ENCODE data around the gene PDGFB. TPM values are rescaled to one million over a fixed set of nuclear protein-coding genes. Genes with fewer than 3 reads are reported as not detected.

PDGFB gene
- total and polyA plus RNA-seq, 7 donors = 1.4 to 9.6 (median 5.5) TPM

DNA sequence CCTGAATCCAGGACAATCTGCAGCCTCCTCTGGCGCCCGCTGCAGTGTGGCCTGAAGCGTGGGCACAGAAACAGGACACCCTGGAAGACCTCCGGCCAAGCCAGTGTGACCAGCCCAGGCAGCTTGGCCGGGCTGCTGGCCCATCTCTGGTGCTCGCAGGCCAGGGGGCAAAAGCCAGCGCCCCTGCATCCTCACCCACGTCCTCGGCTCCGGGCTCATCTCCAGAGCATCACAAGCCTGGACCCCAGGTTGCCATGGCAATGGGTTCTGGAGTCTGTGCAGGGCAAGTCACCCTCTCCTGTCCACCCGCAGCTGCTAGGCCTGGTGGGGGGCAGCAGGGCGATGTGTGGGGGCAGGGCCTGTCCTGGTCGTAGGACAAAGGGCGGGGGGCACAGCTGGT, 9.3 kb upstream of the PDGFB start:
- DNase-seq = no peak
- intact Hi-C loops (cut with DNase I) = no loop called here
- H3K27me3 ChIP-seq = peaks cover 0 to 3% (median 3%) of the 10 kb centered on the region in 3 donors
- H3K27ac ChIP-seq = peak overlapping the region in 3 of 4 donors; percentile 36 to 72 (median 51)
- no peak for TF ChIP-seq POLR2AphosphoS5 (IDR thresholded peaks at IDR 0.05)
- TF ChIP-seq EP300 (IDR thresholded peaks at IDR 0.05) = no peak
- TF ChIP-seq POLR2A (IDR thresholded peaks at IDR 0.05) = no peak
- TF ChIP-seq, protein P1, sequence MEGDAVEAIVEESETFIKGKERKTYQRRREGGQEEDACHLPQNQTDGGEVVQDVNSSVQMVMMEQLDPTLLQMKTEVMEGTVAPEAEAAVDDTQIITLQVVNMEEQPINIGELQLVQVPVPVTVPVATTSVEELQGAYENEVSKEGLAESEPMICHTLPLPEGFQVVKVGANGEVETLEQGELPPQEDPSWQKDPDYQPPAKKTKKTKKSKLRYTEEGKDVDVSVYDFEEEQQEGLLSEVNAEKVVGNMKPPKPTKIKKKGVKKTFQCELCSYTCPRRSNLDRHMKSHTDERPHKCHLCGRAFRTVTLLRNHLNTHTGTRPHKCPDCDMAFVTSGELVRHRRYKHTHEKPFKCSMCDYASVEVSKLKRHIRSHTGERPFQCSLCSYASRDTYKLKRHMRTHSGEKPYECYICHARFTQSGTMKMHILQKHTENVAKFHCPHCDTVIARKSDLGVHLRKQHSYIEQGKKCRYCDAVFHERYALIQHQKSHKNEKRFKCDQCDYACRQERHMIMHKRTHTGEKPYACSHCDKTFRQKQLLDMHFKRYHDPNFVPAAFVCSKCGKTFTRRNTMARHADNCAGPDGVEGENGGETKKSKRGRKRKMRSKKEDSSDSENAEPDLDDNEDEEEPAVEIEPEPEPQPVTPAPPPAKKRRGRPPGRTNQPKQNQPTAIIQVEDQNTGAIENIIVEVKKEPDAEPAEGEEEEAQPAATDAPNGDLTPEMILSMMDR (IDR thresholded peaks at IDR 0.05) = no peak
- peaks cover 0 to 37% (median 29%) of the 10 kb centered on the region in 4 donors for H3K4me1 ChIP-seq
- H3K9me3 ChIP-seq = no peaks in the 10 kb centered on the region
- H3K36me3 ChIP-seq = no peaks in the 10 kb centered on the region
- no peak overlapping the region for H3K4me3 ChIP-seq
- WGBS, 2 donors = 71 to 85% methylated on average over 14 of the region's 14 CpGs

DNA sequence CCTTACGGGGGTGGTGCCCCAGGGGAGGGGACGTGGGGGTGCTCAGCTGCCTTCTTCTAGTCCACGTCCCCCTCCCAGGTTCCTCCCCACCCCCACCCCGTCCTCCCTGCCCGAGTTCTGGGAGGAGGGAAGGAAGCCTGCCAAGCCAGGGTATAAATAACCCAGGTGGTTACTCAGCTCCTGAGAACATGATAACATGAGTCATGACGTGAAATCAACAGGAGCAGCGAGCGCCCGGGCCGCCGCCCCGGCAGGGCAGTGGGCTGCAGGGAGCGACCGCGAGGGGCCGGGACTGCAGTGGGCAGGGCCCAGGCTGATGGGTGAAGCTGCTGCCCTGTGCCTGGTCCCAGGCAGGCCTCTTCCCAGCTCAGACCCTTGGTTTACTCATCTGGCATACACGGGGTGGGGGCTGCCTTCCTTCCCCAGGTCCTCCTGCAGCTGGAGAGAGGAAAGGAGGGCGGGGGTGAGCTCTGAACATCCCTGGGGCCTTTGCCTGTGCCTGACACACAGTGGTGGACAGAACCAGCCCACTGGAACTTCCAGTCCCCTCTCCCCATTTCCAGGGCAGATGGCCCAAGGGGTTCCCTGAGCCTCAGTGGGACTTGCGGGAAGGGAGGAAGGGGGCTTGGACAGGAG, 8.8 kb upstream of the PDGFB start:
- Histone ChIP-seq H3K9me3 (no peaks in the 10 kb centered on the region), H3K4me1 (peaks cover 0 to 37% (median 29%) of the 10 kb centered on the region in 4 donors), H3K36me3 (no peaks in the 10 kb centered on the region), H3K27me3 (peaks cover 0 to 7% (median 3%) of the 10 kb centered on the region in 3 donors), H3K4me3 (peak overlapping the region in 2 of 4 donors; percentile 8 to 15), H3K27ac (peak overlapping the region; percentile 16 to 72 (median 42))
- DNase-seq = no peak
- intact Hi-C loops (cut with DNase I) = no loop called here
- 7 to 12% methylated on average over 19 of the region's 19 CpGs for WGBS, 2 donors
- TF ChIP-seq POLR2A (IDR thresholded peaks at IDR 0.05) = no peak
- TF ChIP-seq POLR2AphosphoS5 (IDR thresholded peaks at IDR 0.05) = peak in 1 of 4 donors; percentile 66
- no peak for TF ChIP-seq EP300 (IDR thresholded peaks at IDR 0.05)
- TF ChIP-seq, protein P1 (IDR thresholded peaks at IDR 0.05) = no peak

DNA sequence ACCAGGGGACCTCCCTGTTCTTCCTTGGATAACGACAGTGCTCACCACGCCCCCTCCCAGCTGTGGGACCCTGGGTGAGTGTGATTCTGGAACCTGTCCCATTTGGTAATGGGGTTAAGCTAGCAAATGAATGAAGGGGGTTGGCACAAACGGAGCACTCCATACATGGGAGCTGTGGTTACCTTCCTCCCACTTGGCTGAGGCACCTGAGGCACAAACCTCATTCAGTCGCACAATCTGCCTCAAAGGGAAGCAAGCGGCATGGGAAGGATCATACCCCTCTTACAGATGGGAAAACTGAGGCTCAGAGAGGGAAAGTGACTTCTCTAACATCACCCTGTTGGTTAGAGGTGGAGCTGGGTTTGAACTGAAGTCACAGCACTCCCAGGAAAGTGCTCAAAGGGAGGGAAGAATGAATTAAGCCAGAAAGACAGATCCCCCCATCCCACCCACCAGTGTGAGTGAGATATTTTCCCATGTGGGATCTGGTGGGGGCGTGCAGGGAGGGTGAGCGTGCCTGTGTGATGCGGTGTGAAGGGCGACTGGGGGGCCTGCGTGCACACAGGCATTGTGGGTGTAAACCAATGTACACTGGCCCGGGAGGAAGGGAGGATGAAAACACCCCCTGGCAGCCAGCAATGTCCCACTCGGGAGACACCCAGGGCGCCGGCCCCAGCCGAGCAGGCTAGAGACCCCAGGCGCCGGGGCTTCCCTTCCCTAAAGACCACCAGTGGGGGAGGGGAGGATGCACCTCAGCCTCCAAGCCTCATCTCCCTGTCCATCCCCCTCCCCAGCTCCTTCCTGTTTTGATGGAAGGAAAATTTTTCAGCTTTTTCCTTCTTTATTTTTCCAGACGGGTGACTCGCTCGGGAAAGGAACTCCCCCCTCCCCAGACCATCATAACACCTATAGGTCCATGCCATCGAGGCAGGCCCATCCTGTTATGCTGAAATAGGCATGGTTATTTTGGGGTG, 8.0 kb upstream of the PDGFB start:
- Histone ChIP-seq H3K9me3 (no peaks in the 10 kb centered on the region), H3K27me3 (peaks cover 0 to 15% (median 3%) of the 10 kb centered on the region in 3 donors), H3K4me3 (peak overlapping the region in 2 of 4 donors; percentile 8 to 15), H3K36me3 (no peaks in the 10 kb centered on the region), H3K27ac (peak overlapping the region in 3 of 4 donors; percentile 5 to 72 (median 49)), H3K4me1 (peaks cover 0 to 37% (median 29%) of the 10 kb centered on the region in 4 donors)
- intact Hi-C loops (cut with DNase I) = no loop called here
- WGBS, 2 donors = 8 to 24% methylated on average over 21 of the region's 21 CpGs
- TF ChIP-seq, protein P1 (IDR thresholded peaks at IDR 0.05) = no peak
- no peak for TF ChIP-seq POLR2AphosphoS5 (IDR thresholded peaks at IDR 0.05)
- no peak for TF ChIP-seq POLR2A (IDR thresholded peaks at IDR 0.05)
- DNase-seq = no peak

DNA sequence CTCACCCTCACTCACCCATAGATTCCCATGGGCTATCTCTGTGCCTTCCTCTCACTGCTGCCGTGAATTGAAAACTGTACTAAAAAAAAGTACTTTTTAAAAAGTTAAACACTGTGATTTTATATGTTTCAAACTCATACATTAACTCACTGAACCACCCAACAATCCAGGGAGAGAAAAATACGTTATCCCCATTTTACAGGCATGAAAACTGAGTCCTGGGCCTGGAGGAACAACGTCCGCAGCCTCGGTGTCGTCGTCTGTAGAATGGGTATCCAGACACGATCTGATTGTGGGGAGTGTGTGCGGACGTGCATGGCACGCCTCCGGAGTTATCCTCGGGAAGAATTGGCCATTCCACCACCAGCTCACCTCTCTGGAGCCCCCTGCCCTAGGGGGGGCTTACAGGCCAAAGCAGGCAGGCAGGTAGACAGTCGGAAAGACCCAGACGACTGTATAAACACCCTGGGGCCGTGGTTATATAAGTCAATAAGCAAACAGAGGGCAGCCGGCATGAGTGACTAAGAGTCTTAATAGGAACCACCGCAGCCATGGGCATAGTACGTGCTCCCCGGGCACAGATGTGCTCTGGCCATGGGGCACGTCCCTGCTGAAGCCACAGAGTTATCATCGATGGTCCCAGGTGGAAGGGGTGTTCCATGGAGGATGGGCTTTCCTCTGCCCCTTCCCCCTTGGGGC, 7.1 kb upstream of the PDGFB start:
- no peaks in the 10 kb centered on the region for H3K36me3 ChIP-seq
- intact Hi-C loops (cut with DNase I) = no loop called here
- H3K27ac ChIP-seq = no peak overlapping the region
- DNase-seq = no peak
- H3K4me3 ChIP-seq = no peak overlapping the region
- H3K9me3 ChIP-seq = no peaks in the 10 kb centered on the region
- TF ChIP-seq POLR2AphosphoS5 (IDR thresholded peaks at IDR 0.05) = no peak
- no peak for TF ChIP-seq POLR2A (IDR thresholded peaks at IDR 0.05)
- TF ChIP-seq, protein P1 (IDR thresholded peaks at IDR 0.05) = no peak
- peaks cover 0 to 37% (median 29%) of the 10 kb centered on the region in 4 donors for H3K4me1 ChIP-seq
- WGBS, 2 donors = 43 to 70% methylated on average over 22 of the region's 22 CpGs
- H3K27me3 ChIP-seq = peaks cover 0 to 18% (median 9%) of the 10 kb centered on the region in 3 donors

Data from sigmoid colon (tissue), 7 donors.